ENCODE data around the gene COL4A2. TPM values are rescaled to one million over a fixed set of nuclear protein-coding genes. Genes with fewer than 3 reads are reported as not detected.
A peak's percentile ranks its signal among the peaks of the same experiment; 100 is the strongest.

Gene COL4A2
- total and polyA plus RNA-seq, 3 experiments from 2014 or later: not detected

DNA sequence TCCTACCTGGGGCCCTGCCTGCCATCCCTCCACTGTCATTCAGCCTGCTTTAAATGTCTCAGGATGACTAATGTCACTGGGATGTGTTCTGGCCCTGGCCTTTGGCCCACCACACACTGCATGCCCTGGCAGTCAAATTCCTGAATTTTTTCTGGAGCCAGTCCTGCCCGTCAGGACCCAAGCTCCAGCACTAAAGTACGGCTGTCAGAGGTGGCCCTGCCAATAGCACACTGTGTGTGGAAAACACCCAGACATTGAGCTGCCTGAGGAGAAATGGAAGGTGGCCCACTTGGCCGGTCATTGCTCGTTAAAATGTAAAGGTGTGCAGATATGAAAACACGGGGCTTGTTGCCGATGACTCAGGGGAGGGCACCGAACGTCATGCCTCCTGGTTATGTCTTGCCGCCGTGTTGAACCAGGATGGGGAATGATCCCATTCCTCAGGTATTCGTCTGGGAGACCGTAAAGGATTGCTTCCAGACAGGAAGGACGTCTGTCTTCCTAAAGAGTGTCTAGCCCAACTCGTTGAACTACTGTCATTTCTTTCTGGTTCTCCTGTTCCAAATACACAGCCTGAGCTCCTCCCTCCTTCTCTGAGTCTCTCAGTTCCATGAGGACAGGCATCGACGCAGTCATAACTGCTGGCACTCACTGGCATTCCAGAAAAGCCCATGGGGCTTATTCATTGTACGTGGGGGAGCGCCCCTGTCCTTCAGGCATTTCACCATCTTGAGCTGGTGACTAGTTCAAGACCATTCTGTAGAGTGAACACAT is 40.6 kb downstream of the COL4A2 start:
- Histone ChIP-seq H3K27ac (ENCODE audit: low read depth, low read length) (no peak overlapping the region), H3K9me3 (ENCODE audit: low read length) (no peaks in the 10 kb centered on the region), H3K27me3 (ENCODE audit: insufficient read depth, low read length, poor library complexity, severe bottlenecking) (no peaks in the 10 kb centered on the region), H3K36me3 (ENCODE audit: insufficient read depth, low read length) (no peaks in the 10 kb centered on the region), H3K4me1 (ENCODE audit: insufficient read depth, low read length) (no peaks in the 10 kb centered on the region), H3K4me3 (ENCODE audit: low read length) (no peak overlapping the region)
- Mint-ChIP-seq H3K27ac (no peak overlapping the region), H3K9me3 (peaks cover 0 to 5% (median 0%) of the 10 kb centered on the region in 5 donors), H3K4me3 (no peak overlapping the region), H3K27me3 (peaks cover 2 to 3% of the 10 kb centered on the region in 2 donors), H3K4me1 (no peaks in the 10 kb centered on the region), H3K36me3 (no peaks in the 10 kb centered on the region)
- DNase-seq: no peak
- POLR2A ChIA-PET: no interaction called here
- CTCF ChIA-PET: no interaction called here

DNA sequence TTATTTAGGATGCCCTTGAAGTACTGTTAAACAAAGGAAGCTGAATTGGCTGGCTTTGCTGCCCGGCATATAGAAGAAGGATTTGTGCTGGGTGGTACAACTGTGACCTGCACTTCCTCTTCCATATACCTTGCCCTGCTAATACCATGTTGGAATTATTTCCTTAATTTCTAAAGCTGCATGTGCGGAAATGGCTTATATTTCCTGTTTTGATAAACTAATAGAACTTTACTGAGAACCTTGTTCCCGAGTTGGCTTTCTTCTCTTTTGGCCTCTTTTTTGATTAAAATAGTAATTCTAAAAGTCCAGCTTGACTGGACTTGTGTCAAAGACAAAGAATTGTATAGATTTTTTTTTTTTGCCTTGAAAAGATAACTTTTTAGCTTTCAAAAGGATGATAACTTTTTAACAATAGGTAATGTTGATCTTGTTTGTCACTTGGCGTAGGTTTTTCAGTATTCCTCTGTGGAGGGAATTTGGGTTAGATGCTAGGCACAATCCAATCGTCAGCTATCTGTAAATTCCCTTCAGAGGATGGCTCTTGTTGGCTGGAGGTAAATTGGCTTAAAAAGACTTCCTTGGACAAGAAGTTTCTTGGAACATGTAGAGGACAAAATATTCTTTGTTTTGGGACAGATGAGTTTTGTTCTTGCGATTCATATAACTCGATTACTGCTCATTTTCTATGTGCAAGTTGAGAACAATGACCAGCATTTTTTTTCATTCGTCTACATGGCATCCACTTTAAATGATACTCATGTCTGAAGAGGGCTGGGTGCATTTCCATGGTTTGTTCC is 41.4 kb downstream of the COL4A2 start:
- Mint-ChIP-seq H3K4me3 (no peak overlapping the region), H3K36me3 (no peaks in the 10 kb centered on the region), H3K27ac (no peak overlapping the region), H3K9me3 (peaks cover 0 to 5% (median 0%) of the 10 kb centered on the region in 5 donors), H3K4me1 (no peaks in the 10 kb centered on the region), H3K27me3 (peaks cover 2 to 3% of the 10 kb centered on the region in 2 donors)
- Histone ChIP-seq H3K27ac (ENCODE audit: low read depth, low read length) (no peak overlapping the region), H3K4me1 (ENCODE audit: insufficient read depth, low read length) (no peaks in the 10 kb centered on the region), H3K4me3 (ENCODE audit: low read length) (no peak overlapping the region), H3K36me3 (ENCODE audit: insufficient read depth, low read length) (no peaks in the 10 kb centered on the region), H3K27me3 (ENCODE audit: insufficient read depth, low read length, poor library complexity, severe bottlenecking) (no peaks in the 10 kb centered on the region), H3K9me3 (ENCODE audit: low read length) (no peaks in the 10 kb centered on the region)
- CTCF ChIA-PET: no interaction called here
- no peak for DNase-seq
- POLR2A ChIA-PET: no interaction called here

DNA sequence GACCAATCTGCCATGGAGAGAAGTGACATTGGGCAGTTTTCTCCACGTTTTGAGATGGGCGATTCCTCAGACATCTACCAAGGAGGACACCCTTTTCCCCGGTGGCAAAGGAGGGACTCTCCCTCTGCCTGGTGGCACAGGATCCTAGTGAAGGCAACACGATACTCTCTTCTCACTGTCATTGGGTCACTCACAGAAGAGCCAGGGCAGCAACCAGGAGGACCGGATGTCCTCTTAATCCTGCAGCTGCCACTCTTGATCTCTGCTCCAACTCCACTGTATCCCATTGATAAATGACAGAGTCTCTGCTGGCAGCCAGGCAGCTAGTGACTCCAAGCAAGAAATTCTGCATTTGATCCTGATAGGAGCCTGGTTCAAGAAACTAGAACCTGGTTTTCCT is 42.2 kb downstream of the COL4A2 start:
- peaks cover 0 to 5% (median 0%) of the 10 kb centered on the region in 5 donors for H3K9me3 Mint-ChIP-seq
- Histone ChIP-seq H3K4me3 (ENCODE audit: low read length) (no peak overlapping the region), H3K27me3 (ENCODE audit: insufficient read depth, low read length, poor library complexity, severe bottlenecking) (no peaks in the 10 kb centered on the region), H3K4me1 (ENCODE audit: insufficient read depth, low read length) (no peaks in the 10 kb centered on the region), H3K27ac (ENCODE audit: low read depth, low read length) (no peak overlapping the region), H3K36me3 (ENCODE audit: insufficient read depth, low read length) (no peaks in the 10 kb centered on the region), H3K9me3 (ENCODE audit: low read length) (no peaks in the 10 kb centered on the region)
- ChIA-PET POLR2A (no interaction called here), CTCF (no interaction called here)
- H3K27me3 Mint-ChIP-seq: peaks cover 2 to 3% of the 10 kb centered on the region in 2 donors
- no peaks in the 10 kb centered on the region for H3K36me3 Mint-ChIP-seq
- DNase-seq: no peak
- no peak overlapping the region for H3K4me3 Mint-ChIP-seq
- H3K4me1 Mint-ChIP-seq: no peaks in the 10 kb centered on the region
- H3K27ac Mint-ChIP-seq: no peak overlapping the region

DNA sequence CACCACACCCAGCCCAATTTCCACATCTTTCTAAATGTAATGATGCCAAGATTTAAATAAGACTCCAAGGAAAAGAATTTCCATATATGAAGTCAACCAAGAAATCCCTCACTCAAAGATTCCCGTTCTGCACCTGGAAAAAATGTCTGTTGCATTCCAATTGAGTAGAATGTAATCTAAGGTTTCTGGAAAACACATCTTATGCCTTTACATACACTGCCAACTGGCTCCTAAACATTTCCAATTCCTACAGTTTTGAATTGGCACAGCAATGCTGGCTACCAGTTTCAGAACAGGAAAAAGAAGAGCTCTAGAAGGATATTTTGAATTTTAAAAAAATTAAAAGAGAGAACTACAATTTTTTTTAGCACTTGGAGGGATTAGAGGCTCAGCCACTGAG is 43.0 kb downstream of the COL4A2 start:
- Mint-ChIP-seq H3K27me3 (peaks cover 2 to 3% of the 10 kb centered on the region in 2 donors), H3K4me1 (no peaks in the 10 kb centered on the region), H3K27ac (no peak overlapping the region), H3K9me3 (peaks cover 0 to 3% (median 0%) of the 10 kb centered on the region in 5 donors), H3K36me3 (no peaks in the 10 kb centered on the region), H3K4me3 (no peak overlapping the region)
- H3K27ac ChIP-seq (ENCODE audit: low read depth, low read length): no peak overlapping the region
- no peaks in the 10 kb centered on the region for H3K9me3 ChIP-seq (ENCODE audit: low read length)
- no peaks in the 10 kb centered on the region for H3K36me3 ChIP-seq (ENCODE audit: insufficient read depth, low read length)
- ChIA-PET CTCF (no interaction called here), POLR2A (no interaction called here)
- H3K4me3 ChIP-seq (ENCODE audit: low read length): no peak overlapping the region
- H3K4me1 ChIP-seq (ENCODE audit: insufficient read depth, low read length): no peaks in the 10 kb centered on the region
- no peak for DNase-seq
- no peaks in the 10 kb centered on the region for H3K27me3 ChIP-seq (ENCODE audit: insufficient read depth, low read length, poor library complexity, severe bottlenecking)

DNA sequence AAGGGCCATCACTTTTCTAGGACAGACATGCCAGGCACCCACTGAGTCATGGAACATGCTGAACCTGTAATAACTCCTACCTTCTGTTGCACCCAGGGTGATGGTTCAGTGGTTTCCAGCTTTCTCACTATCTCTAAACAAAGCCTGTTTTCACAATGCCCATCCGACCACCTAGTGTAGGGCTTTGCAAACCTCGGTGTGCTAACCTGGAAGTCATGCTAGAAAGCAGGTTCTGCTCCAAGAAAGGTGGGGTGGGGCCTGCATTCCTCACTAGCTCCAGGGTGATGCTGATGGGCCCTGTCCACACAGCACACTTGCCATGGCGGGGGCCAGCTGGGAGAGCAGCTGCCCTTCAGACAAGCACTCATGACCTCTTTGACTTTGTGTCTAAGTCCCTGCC is 43.4 kb downstream of the COL4A2 start:
- H3K27ac ChIP-seq (ENCODE audit: low read depth, low read length): no peak overlapping the region
- Mint-ChIP-seq H3K27me3 (peaks cover 2 to 3% of the 10 kb centered on the region in 2 donors), H3K27ac (no peak overlapping the region), H3K4me3 (no peak overlapping the region), H3K9me3 (peaks cover 0 to 3% (median 0%) of the 10 kb centered on the region in 5 donors), H3K4me1 (no peaks in the 10 kb centered on the region), H3K36me3 (no peaks in the 10 kb centered on the region)
- POLR2A ChIA-PET: no interaction called here
- no peak overlapping the region for H3K4me3 ChIP-seq (ENCODE audit: low read length)
- no peaks in the 10 kb centered on the region for H3K4me1 ChIP-seq (ENCODE audit: insufficient read depth, low read length)
- no peaks in the 10 kb centered on the region for H3K27me3 ChIP-seq (ENCODE audit: insufficient read depth, low read length, poor library complexity, severe bottlenecking)
- DNase-seq: no peak
- no peaks in the 10 kb centered on the region for H3K9me3 ChIP-seq (ENCODE audit: low read length)
- no peaks in the 10 kb centered on the region for H3K36me3 ChIP-seq (ENCODE audit: insufficient read depth, low read length)
- CTCF ChIA-PET: no interaction called here

DNA sequence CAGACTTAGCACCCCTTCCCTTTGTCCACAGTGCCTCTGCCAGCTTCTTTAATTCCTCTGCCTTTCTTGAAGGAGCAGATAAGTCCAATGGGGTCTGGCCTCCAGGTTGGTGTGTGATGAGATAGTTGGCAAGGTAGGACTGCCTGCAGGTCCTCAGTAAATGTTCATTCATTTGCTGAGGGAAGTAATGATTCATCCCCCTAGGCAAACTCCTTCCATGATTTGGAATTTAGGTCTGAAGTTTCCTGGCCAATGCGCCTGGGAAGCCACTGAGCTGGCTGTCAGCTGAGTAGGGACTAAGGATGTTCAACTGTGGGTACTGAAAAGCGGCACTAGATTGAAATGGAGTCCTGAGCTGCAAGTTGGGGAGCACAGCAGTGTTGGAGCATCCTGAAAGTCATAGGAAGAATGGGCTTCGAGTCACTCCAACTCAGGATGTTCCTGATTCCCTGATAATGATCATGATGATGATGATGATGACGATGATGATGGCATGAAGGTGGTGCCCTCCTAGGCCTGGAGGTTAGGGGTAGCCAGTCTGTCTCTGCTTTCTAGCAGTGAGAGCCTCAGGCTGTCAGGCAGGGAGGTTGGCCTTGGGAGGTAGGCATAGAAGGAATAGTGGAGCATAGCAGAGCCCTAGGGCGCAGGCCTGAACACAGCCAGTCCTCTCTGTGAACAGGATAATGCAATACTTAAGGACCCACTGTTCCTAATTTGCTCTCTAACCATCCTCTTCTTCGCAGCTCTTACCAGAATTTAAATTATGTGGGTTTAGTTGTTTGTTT is 44.7 kb downstream of the COL4A2 start:
- no peak for DNase-seq
- Mint-ChIP-seq H3K4me3 (no peak overlapping the region), H3K9me3 (peaks cover 0 to 3% (median 0%) of the 10 kb centered on the region in 5 donors), H3K27me3 (peaks cover 2 to 3% of the 10 kb centered on the region in 2 donors), H3K36me3 (no peaks in the 10 kb centered on the region), H3K27ac (peak overlapping the region in 1 of 8 donors; percentile 66), H3K4me1 (no peaks in the 10 kb centered on the region)
- Histone ChIP-seq H3K27me3 (ENCODE audit: insufficient read depth, low read length, poor library complexity, severe bottlenecking) (no peaks in the 10 kb centered on the region), H3K27ac (ENCODE audit: low read depth, low read length) (no peak overlapping the region), H3K4me1 (ENCODE audit: insufficient read depth, low read length) (no peaks in the 10 kb centered on the region), H3K4me3 (ENCODE audit: low read length) (no peak overlapping the region), H3K9me3 (ENCODE audit: low read length) (no peaks in the 10 kb centered on the region), H3K36me3 (ENCODE audit: insufficient read depth, low read length) (no peaks in the 10 kb centered on the region)
- POLR2A ChIA-PET: no interaction called here
- CTCF ChIA-PET: no interaction called here

DNA sequence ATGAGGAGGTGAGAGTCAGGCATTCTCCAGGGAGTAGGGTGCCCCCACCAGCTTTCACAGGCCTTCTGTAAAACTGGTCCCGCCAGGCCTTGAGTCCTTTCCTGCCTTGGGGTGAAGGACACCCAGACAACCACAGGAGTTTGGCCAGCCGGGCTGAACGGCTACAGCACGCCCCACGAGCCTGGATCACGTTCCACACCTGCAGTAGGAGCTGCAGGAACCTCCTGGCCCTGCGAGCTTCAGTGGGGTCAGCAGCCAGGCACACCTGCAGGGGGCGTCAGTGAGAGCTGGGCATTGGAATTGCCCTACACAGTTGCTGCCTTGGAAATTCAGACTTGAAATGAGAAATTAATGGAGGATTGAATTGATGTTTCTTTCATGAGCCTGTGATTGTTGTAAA is 45.7 kb downstream of the COL4A2 start:
- POLR2A ChIA-PET: no interaction called here
- DNase-seq: no peak
- no peaks in the 10 kb centered on the region for H3K36me3 ChIP-seq (ENCODE audit: insufficient read depth, low read length)
- Mint-ChIP-seq H3K36me3 (no peaks in the 10 kb centered on the region), H3K4me1 (no peaks in the 10 kb centered on the region), H3K9me3 (peaks cover 0 to 3% (median 0%) of the 10 kb centered on the region in 5 donors), H3K27me3 (peaks cover 3 to 6% of the 10 kb centered on the region in 2 donors), H3K27ac (no peak overlapping the region), H3K4me3 (no peak overlapping the region)
- H3K9me3 ChIP-seq (ENCODE audit: low read length): no peaks in the 10 kb centered on the region
- no peak overlapping the region for H3K4me3 ChIP-seq (ENCODE audit: low read length)
- H3K27ac ChIP-seq (ENCODE audit: low read depth, low read length): no peak overlapping the region
- H3K4me1 ChIP-seq (ENCODE audit: insufficient read depth, low read length): no peaks in the 10 kb centered on the region
- no peaks in the 10 kb centered on the region for H3K27me3 ChIP-seq (ENCODE audit: insufficient read depth, low read length, poor library complexity, severe bottlenecking)
- CTCF ChIA-PET: no interaction called here
